Left lung (tissue), 10 donors: Measurements from ENCODE around the gene LRRK1. TPM values are rescaled to one million over a fixed set of nuclear protein-coding genes. Genes with fewer than 3 reads are reported as not detected.
"Not testable (repeated sequence)": the region's sequence is repeated elsewhere in the genome, so short reads cannot be mapped to it uniquely, and the experiment has no call there.

Source experiments
- ATAC-seq: fragments of 200-7000 bp; cut with Tn5 transposase; one replicate; pipeline ENCODE4 v1.9.1; 2020; ENCODE audit warnings: moderate library complexity
- DNase-seq, 4 donors: peaks; one replicate each; pipeline ENCODE4 v3.0.0-alpha.2; 2013 to 2020
- H3K27ac ChIP-seq, 2 donors: fragments of 200-600 bp; sonication (generic) in 1 of 2; one replicate each; pipeline versions ENCODE4 v1.5.0 to v1.8.0; 2020 to 2021
- H3K27me3 ChIP-seq, 2 donors: fragments of 200-600 bp; sonication (generic) in 1 of 2; one replicate each; pipeline versions ENCODE4 v1.5.0 to v1.8.0; 2020 to 2021
- H3K36me3 ChIP-seq, 2 donors: fragments of 200-600 bp; sonication (generic) in 1 of 2; one replicate each; pipeline versions ENCODE4 v1.5.0 to v1.8.0; 2020 to 2021
- H3K4me1 ChIP-seq, 2 donors: fragments of 200-600 bp; one replicate each; pipeline ENCODE4 v1.8.0; 2021
- H3K4me3 ChIP-seq, 2 donors: fragments of 200-600 bp; sonication (generic) in 1 of 2; one replicate each; pipeline versions ENCODE4 v1.5.0 to v1.8.0; 2020 to 2021; ENCODE audit warnings: mild to moderate bottlenecking in 1 of 2
- H3K9me3 ChIP-seq, 2 donors: fragments of 200-600 bp; sonication (generic) in 1 of 2; one replicate each; pipeline versions ENCODE4 v1.5.0 to v1.8.0; 2020 to 2021
- CTCF ChIP-seq, 2 donors: fragments of 200-600 bp; sonication (generic) in 1 of 2; IDR thresholded peaks; one replicate each; pipeline versions ENCODE4 v1.5.0 to v1.8.0; 2021; ENCODE audit warnings: antibody characterized with exemption in 2 of 2
- intact Hi-C, 2 donors: fragments of 100-400 bp; cut with DNase I; formaldehyde crosslinking; loops; one replicate each; pipeline versions ENCODE4 v1.11.2 to v1.14.2; 2022
- polyA plus RNA-seq, 6 donors: library from polyadenylated mRNA; unstranded; fragments of 120-200 nt; gene quantifications; one replicate each; pipeline ENCODE4 v1.2.1, GENCODE V29; 2013; ENCODE audit not compliant: insufficient read length in 6 of 6
- total RNA-seq, 2 donors: library from RNA; stranded (reverse); fragmentation: NEBNext Ultra II Directional; extraction: Animal tissue kit (Norgen Biotek cat#: 25700); gene quantifications; one replicate each; pipeline ENCODE4 v1.2.1, GENCODE V29; 2021
- donor health status: DM: no; HTN: yes; CAD: no.
- donor health status: DM: no; HTN: no; CAD: no.

Gene LRRK1
- total and polyA plus RNA-seq, 8 donors, result 1.9 to 24.2 (median 3.0) TPM

- Histone ChIP-seq H3K4me1 (peaks cover 26 to 36% of the 10 kb centered on the region in 2 donors), H3K27ac (peak overlapping the region; percentile 69 to 74), H3K4me3 (no peak overlapping the region), H3K9me3 (no peaks in the 10 kb centered on the region), H3K27me3 (no peaks in the 10 kb centered on the region), H3K36me3 (no peaks in the 10 kb centered on the region)
- ATAC-seq, result no peak
- intact Hi-C loops, result no loop called here
- no peak for TF ChIP-seq CTCF (IDR thresholded peaks at IDR 0.05)
- no peak for DNase-seq
Observed at GRCh38 chr15:101092867-101093202, 173.7 kb downstream of the LRRK1 start.

GRCh38 chr15:101093958-101094357 is 174.8 kb downstream of the LRRK1 start:
- Histone ChIP-seq H3K27ac (no peak overlapping the region), H3K27me3 (no peaks in the 10 kb centered on the region), H3K4me1 (peaks cover 26 to 28% of the 10 kb centered on the region in 2 donors), H3K4me3 (no peak overlapping the region), H3K9me3 (no peaks in the 10 kb centered on the region), H3K36me3 (no peaks in the 10 kb centered on the region)
- no peak for ATAC-seq
- no peak for DNase-seq
- TF ChIP-seq CTCF (IDR thresholded peaks at IDR 0.05), result no peak
- intact Hi-C loops, result no loop called here

GRCh38 chr15:101095796-101096406 is 176.7 kb downstream of the LRRK1 start:
- H3K36me3 ChIP-seq, intact Hi-C loops, ATAC-seq: not testable (repeated sequence)

GRCh38 chr15:101097111-101097510 is 178.0 kb downstream of the LRRK1 start:
- intact Hi-C loops, result no loop called here
- no peak for TF ChIP-seq CTCF (IDR thresholded peaks at IDR 0.05)

More at GRCh38 chr15:101095796-101096406, 176.7 kb downstream of the LRRK1 start:
- not testable (repeated sequence) for H3K9me3 ChIP-seq, DNase-seq, H3K27me3 ChIP-seq, H3K27ac ChIP-seq, H3K4me3 ChIP-seq
- H3K4me1 ChIP-seq, result peaks cover 16 to 18% of the 10 kb centered on the region in 2 donors

GRCh38 chr15:101099183-101099582 is 180.0 kb downstream of the LRRK1 start:
- no peak for DNase-seq
- Histone ChIP-seq H3K27me3 (no peaks in the 10 kb centered on the region), H3K36me3 (no peaks in the 10 kb centered on the region), H3K9me3 (peaks cover 0 to 5% of the 10 kb centered on the region in 2 donors), H3K27ac (no peak overlapping the region), H3K4me3 (no peak overlapping the region), H3K4me1 (no peaks in the 10 kb centered on the region)
- no peak for ATAC-seq
- no peak for TF ChIP-seq CTCF (IDR thresholded peaks at IDR 0.05)
- intact Hi-C loops, result no loop called here

More at GRCh38 chr15:101097111-101097510, 178.0 kb downstream of the LRRK1 start:
- ATAC-seq, result no peak
- peaks cover 0 to 5% of the 10 kb centered on the region in 2 donors for H3K9me3 ChIP-seq
- H3K27me3 ChIP-seq, result no peaks in the 10 kb centered on the region
- H3K36me3 ChIP-seq, result no peaks in the 10 kb centered on the region
- no peak overlapping the region for H3K4me3 ChIP-seq
- H3K4me1 ChIP-seq, result peaks cover 6 to 8% of the 10 kb centered on the region in 2 donors
- H3K27ac ChIP-seq, result no peak overlapping the region
- DNase-seq, result no peak

- Histone ChIP-seq H3K9me3 (peaks cover 0 to 5% of the 10 kb centered on the region in 2 donors), H3K4me1 (no peaks in the 10 kb centered on the region), H3K27ac (no peak overlapping the region), H3K4me3 (no peak overlapping the region), H3K36me3 (no peaks in the 10 kb centered on the region), H3K27me3 (no peaks in the 10 kb centered on the region)
- no peak for ATAC-seq
- no peak for DNase-seq
- no peak for TF ChIP-seq CTCF (IDR thresholded peaks at IDR 0.05)
- intact Hi-C loops, result no loop called here
Observed at GRCh38 chr15:101100118-101100517, 181.0 kb downstream of the LRRK1 start.
